ENCODE measurements around the gene STRIP1.

GRCh38 chr1:110086961-110087360, 52.5 kb downstream of the STRIP1 start:
- no peak for TF ChIP-seq CTCF (IDR thresholded peaks at IDR 0.05; ENCODE audit: low read length)
- TF ChIP-seq EZH2 (optimal IDR thresholded peaks at IDR 0.05; ENCODE audit: low read depth, low read length): no peak
- TF ChIP-seq EZH2phosphoT487 (IDR thresholded peaks at IDR 0.05; ENCODE audit: low read length): no peak

Data from MM.1S (cell line).